Measurements from ENCODE around the gene AMH.
"Not testable (repeated sequence)": the region's sequence is repeated elsewhere in the genome, so short reads cannot be mapped to it uniquely, and the experiment has no call there.

Gene AMH

GRCh38 chr19:2249010-2249866 is at the start of gene AMH:
Gene AMH (plus strand): TSS chr19:2249323. CDS start chr19:2249333, 10 bp downstream.
- DNase-seq (ENCODE audit: low read depth) = no peak
- no peak for TF ChIP-seq CTCF (IDR thresholded peaks at IDR 0.05; ENCODE audit: control insufficient read depth, insufficient read depth, low read depth, low read length, missing control alignments)
- no peak within 1 kb of the TSS for H3K4me3 ChIP-seq (ENCODE audit: control insufficient read depth, low read depth, low read length)

GRCh38 chr19:2199861-2200623 is 49.1 kb upstream of the AMH start:
- DNase-seq (ENCODE audit: low read depth) = no peak
- H3K4me3 ChIP-seq (ENCODE audit: control insufficient read depth, low read depth, low read length) = no peak overlapping the region
- TF ChIP-seq CTCF (IDR thresholded peaks at IDR 0.05; ENCODE audit: control insufficient read depth, insufficient read depth, low read depth, low read length, missing control alignments) = no peak

- DNase-seq (ENCODE audit: low read depth); H3K4me3 ChIP-seq (ENCODE audit: control insufficient read depth, low read depth, low read length): not testable (repeated sequence)
These were observed 48.4 kb upstream of the AMH start for GRCh38 chr19:2200624-2201294.

GRCh38 chr19:2201473-2202148 is 47.5 kb upstream of the AMH start:
- no peak overlapping the region for H3K4me3 ChIP-seq (ENCODE audit: control insufficient read depth, low read depth, low read length)
- no peak for DNase-seq (ENCODE audit: low read depth)
- no peak for TF ChIP-seq CTCF (IDR thresholded peaks at IDR 0.05; ENCODE audit: control insufficient read depth, insufficient read depth, low read depth, low read length, missing control alignments)

GRCh38 chr19:2202366-2202765 is 46.8 kb upstream of the AMH start:
- no peak for DNase-seq (ENCODE audit: low read depth)
- TF ChIP-seq CTCF (IDR thresholded peaks at IDR 0.05; ENCODE audit: control insufficient read depth, insufficient read depth, low read depth, low read length, missing control alignments) = no peak
- H3K4me3 ChIP-seq (ENCODE audit: control insufficient read depth, low read depth, low read length) = no peak overlapping the region

- TF ChIP-seq CTCF (IDR thresholded peaks at IDR 0.05; ENCODE audit: control insufficient read depth, insufficient read depth, low read depth, low read length, missing control alignments) = no peak
- DNase-seq (ENCODE audit: low read depth) = no peak
- H3K4me3 ChIP-seq (ENCODE audit: control insufficient read depth, low read depth, low read length) = no peak overlapping the region
These were observed 42.1 kb upstream of the AMH start for GRCh38 chr19:2207008-2207407.
